ENCODE data around the gene TENM4. TPM values are rescaled to one million over a fixed set of nuclear protein-coding genes. Genes with fewer than 3 reads are reported as not detected.

TENM4 gene
- total and polyA plus RNA-seq, 4 experiments from 2014 or later: 0.25 to 0.28 TPM; not detected in 2

DNA sequence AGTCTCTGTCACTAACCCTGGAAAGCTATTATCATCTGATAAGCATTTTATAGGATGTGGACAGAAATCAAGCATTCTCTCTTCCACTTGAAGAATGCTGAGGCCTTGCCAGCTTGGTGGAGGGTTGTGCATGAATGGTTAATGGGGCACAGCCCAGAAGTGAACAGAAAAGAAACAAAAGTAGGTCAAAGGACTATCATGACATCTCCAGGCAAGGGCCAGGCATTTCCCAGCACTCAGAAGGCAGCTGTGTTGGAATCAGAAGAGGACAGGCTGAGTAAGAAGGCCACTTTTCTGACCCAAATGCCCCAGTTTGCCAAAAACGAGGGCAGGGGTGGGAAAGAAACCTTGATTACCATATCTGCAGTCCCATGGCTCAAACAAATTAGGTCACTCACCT, 12.4 kb downstream of the TENM4 start:
- intact Hi-C loops (cut with micrococcal nuclease): no loop called here
- no peak for DNase-seq

DNA sequence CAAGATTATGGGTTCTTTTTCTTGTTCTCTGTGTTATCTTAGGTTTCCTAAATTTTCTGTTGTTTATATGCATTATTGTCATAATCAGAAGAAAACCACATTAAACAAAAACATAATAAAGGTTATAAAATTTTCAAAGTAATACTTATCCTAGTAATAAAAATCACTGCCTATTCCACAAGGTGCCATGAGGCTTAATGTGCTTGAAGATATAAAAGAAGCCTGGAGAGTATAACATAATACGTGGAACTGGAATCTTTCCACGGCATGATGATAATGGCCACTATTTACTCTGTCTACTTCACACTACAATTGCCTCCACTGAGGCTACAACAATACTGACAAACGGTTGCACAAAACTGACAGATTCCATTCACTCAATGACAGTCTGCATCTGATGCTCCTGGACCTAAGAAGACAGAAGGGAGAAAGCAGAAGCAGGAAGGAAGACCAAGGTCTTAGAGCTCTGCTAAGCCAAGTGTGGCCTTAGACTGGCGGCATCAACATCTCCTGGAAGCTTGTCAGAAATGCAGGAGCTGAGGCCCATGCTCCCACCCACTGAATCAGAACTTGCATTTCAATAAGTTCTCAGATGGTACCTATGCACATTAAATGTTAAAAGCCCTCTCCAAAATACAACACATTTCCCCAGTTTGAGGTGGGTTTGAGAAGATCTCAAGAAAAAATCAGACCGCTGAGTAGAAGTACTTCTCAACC, 13.1 kb downstream of the TENM4 start:
- Histone ChIP-seq H3K27ac (ENCODE audit: low read depth, low read length) (no peak overlapping the region), H3K27me3 (ENCODE audit: insufficient read depth, low read length) (no peaks in the 10 kb centered on the region), H3K4me1 (ENCODE audit: insufficient read depth, low read length) (no peaks in the 10 kb centered on the region), H3K4me3 (ENCODE audit: low read length in 2 of 2) (no peak overlapping the region), H3K36me3 (ENCODE audit: insufficient read depth, low read length) (no peaks in the 10 kb centered on the region), H3K9me3 (ENCODE audit: control insufficient read depth in 1 of 2, low read length in 2 of 2) (no peaks in the 10 kb centered on the region)
- no peak overlapping the region for H3K27ac Mint-ChIP-seq
- H3K4me1 Mint-ChIP-seq: no peaks in the 10 kb centered on the region
- peaks cover 0 to 4% (median 3%) of the 10 kb centered on the region in 8 donors for H3K9me3 Mint-ChIP-seq
- POLR2A ChIA-PET (ENCODE audit: partially characterized antibody): no interaction called here
- CTCF ChIA-PET (ENCODE audit: partially characterized antibody): no interaction called here
- no peaks in the 10 kb centered on the region for H3K36me3 Mint-ChIP-seq
- peaks cover 0 to 1% of the 10 kb centered on the region in 2 donors for H3K27me3 Mint-ChIP-seq
- no peak for DNase-seq
- intact Hi-C loops (cut with micrococcal nuclease): no loop called here
- H3K4me3 Mint-ChIP-seq: no peak overlapping the region

More for the DNA sequence above, 12.4 kb downstream of the TENM4 start:
- H3K9me3 Mint-ChIP-seq: peaks cover 0 to 4% (median 3%) of the 10 kb centered on the region in 8 donors
- H3K4me1 Mint-ChIP-seq: no peaks in the 10 kb centered on the region
- Histone ChIP-seq H3K36me3 (ENCODE audit: insufficient read depth, low read length) (no peaks in the 10 kb centered on the region), H3K27me3 (ENCODE audit: insufficient read depth, low read length) (no peaks in the 10 kb centered on the region), H3K4me3 (ENCODE audit: low read length in 2 of 2) (no peak overlapping the region), H3K27ac (ENCODE audit: low read depth, low read length) (no peak overlapping the region), H3K9me3 (ENCODE audit: control insufficient read depth in 1 of 2, low read length in 2 of 2) (no peaks in the 10 kb centered on the region), H3K4me1 (ENCODE audit: insufficient read depth, low read length) (no peaks in the 10 kb centered on the region)
- ChIA-PET POLR2A (ENCODE audit: partially characterized antibody) (no interaction called here), CTCF (ENCODE audit: partially characterized antibody) (no interaction called here)
- H3K36me3 Mint-ChIP-seq: no peaks in the 10 kb centered on the region
- H3K27me3 Mint-ChIP-seq: peaks cover 0 to 3% of the 10 kb centered on the region in 2 donors
- no peak overlapping the region for H3K4me3 Mint-ChIP-seq
- no peak overlapping the region for H3K27ac Mint-ChIP-seq

DNA sequence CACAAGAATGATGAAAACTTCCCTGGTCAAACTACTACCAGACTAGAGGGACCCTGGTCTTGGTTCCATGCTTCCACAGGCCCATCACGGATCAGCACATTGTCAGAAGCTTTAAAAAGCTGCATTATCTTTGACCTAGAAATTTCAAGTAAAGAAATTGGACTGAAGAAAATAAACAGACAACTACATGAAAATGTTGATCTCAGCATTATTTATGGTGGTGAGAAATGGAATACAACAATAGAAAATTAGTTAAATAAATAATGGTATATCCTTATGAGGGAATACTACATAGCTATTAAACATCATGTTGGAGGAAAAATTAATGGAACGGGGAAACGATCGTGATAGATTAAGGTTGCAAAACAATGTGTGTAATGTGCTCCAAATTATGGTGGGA, 13.7 kb downstream of the TENM4 start:
- H3K36me3 ChIP-seq (ENCODE audit: insufficient read depth, low read length): no peaks in the 10 kb centered on the region
- no peak overlapping the region for H3K4me3 ChIP-seq (ENCODE audit: low read length in 2 of 2)
- intact Hi-C loops (cut with micrococcal nuclease): no loop called here
- Mint-ChIP-seq H3K4me1 (no peaks in the 10 kb centered on the region), H3K27ac (no peak overlapping the region), H3K27me3 (peaks cover 0 to 1% of the 10 kb centered on the region in 2 donors), H3K36me3 (no peaks in the 10 kb centered on the region), H3K4me3 (no peak overlapping the region), H3K9me3 (peaks cover 0 to 4% (median 3%) of the 10 kb centered on the region in 8 donors)
- no peaks in the 10 kb centered on the region for H3K9me3 ChIP-seq (ENCODE audit: control insufficient read depth in 1 of 2, low read length in 2 of 2)
- H3K27me3 ChIP-seq (ENCODE audit: insufficient read depth, low read length): no peaks in the 10 kb centered on the region
- CTCF ChIA-PET (ENCODE audit: partially characterized antibody): no interaction called here
- POLR2A ChIA-PET (ENCODE audit: partially characterized antibody): no interaction called here
- no peak for DNase-seq
- H3K27ac ChIP-seq (ENCODE audit: low read depth, low read length): no peak overlapping the region
- no peaks in the 10 kb centered on the region for H3K4me1 ChIP-seq (ENCODE audit: insufficient read depth, low read length)

DNA sequence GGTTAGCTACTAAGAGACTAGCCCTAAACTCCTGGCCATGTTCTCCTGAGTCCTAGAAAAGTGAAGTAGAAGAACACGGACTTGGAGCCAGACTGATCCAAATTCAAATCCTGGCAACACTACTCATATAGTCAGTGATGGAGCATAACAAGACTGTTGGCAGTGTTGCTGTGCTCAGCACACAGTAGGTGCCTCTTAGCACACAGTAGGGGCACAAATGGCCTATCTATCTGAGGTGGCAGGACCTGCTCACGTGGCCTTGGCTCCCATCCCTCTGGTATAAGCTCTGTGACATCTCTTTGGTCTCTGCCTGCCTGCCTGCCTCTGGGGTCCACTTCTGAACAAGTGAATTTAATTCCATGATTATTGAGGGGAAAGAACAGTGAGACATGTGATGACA, 15.4 kb downstream of the TENM4 start:
- no peak for DNase-seq
- H3K9me3 ChIP-seq (ENCODE audit: control insufficient read depth in 1 of 2, low read length in 2 of 2): no peaks in the 10 kb centered on the region
- H3K27me3 Mint-ChIP-seq: peaks cover 0 to 1% of the 10 kb centered on the region in 2 donors
- H3K36me3 ChIP-seq (ENCODE audit: insufficient read depth, low read length): no peaks in the 10 kb centered on the region
- H3K27me3 ChIP-seq (ENCODE audit: insufficient read depth, low read length): no peaks in the 10 kb centered on the region
- no peaks in the 10 kb centered on the region for H3K4me1 ChIP-seq (ENCODE audit: insufficient read depth, low read length)
- intact Hi-C loops (cut with micrococcal nuclease): no loop called here
- H3K9me3 Mint-ChIP-seq: peaks cover 0 to 8% (median 3%) of the 10 kb centered on the region in 8 donors
- H3K4me3 ChIP-seq (ENCODE audit: low read length in 2 of 2): no peak overlapping the region
- POLR2A ChIA-PET (ENCODE audit: partially characterized antibody): no interaction called here
- H3K27ac ChIP-seq (ENCODE audit: low read depth, low read length): no peak overlapping the region
- no peak overlapping the region for H3K4me3 Mint-ChIP-seq
- no peak overlapping the region for H3K27ac Mint-ChIP-seq
- CTCF ChIA-PET (ENCODE audit: partially characterized antibody): no interaction called here
- no peaks in the 10 kb centered on the region for H3K4me1 Mint-ChIP-seq
- no peaks in the 10 kb centered on the region for H3K36me3 Mint-ChIP-seq

DNA sequence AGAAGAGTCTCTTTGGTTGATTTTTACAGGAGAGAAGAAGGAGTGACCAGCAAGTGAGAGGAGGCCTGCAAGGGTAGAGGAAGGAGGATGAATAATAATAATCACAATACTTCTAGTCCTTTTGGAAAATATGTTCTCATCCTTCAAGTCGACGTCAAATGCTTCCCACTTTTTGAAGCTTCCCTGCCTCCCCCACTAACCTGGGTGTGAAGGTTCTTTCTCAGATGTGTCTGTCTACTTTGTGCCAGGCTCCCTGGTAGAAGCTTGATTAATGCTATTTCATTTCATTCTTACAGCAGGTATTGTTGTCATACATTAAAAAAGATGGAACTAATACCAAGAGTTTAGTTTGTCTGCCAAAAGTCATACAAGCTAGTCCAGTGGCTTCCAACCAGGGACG, 17.1 kb downstream of the TENM4 start:
- ChIA-PET POLR2A (ENCODE audit: partially characterized antibody) (no interaction called here), CTCF (ENCODE audit: partially characterized antibody) (no interaction called here)
- no peak for DNase-seq
- no peaks in the 10 kb centered on the region for H3K4me1 Mint-ChIP-seq
- no peak overlapping the region for H3K27ac Mint-ChIP-seq
- Histone ChIP-seq H3K27ac (ENCODE audit: low read depth, low read length) (no peak overlapping the region), H3K9me3 (ENCODE audit: control insufficient read depth in 1 of 2, low read length in 2 of 2) (no peaks in the 10 kb centered on the region), H3K36me3 (ENCODE audit: insufficient read depth, low read length) (no peaks in the 10 kb centered on the region), H3K27me3 (ENCODE audit: insufficient read depth, low read length) (no peaks in the 10 kb centered on the region), H3K4me3 (ENCODE audit: low read length in 2 of 2) (no peak overlapping the region), H3K4me1 (ENCODE audit: insufficient read depth, low read length) (no peaks in the 10 kb centered on the region)
- no peak overlapping the region for H3K4me3 Mint-ChIP-seq
- intact Hi-C loops (cut with micrococcal nuclease): no loop called here
- peaks cover 0 to 8% (median 3%) of the 10 kb centered on the region in 8 donors for H3K9me3 Mint-ChIP-seq
- no peaks in the 10 kb centered on the region for H3K27me3 Mint-ChIP-seq
- no peaks in the 10 kb centered on the region for H3K36me3 Mint-ChIP-seq

DNA sequence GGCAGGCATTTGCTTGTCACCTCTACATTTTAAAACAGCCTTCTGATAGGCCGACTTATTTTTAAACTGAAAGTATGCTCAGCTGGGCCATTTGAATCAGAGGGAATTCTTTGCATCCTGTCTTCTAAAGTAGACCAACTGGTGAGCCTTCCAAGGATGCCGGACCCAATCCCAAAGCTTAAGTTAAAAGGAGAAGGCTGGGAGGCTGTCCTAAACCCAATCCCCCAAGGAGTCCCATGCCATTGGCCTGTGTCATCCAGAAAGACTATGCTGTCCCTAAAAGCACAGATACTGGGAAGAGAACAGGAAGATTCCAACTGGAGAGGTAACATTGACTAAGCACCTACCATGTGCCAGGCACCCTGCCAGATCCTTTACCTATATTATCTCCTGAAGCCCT, 18.0 kb downstream of the TENM4 start:
- H3K9me3 Mint-ChIP-seq: peaks cover 0 to 8% (median 3%) of the 10 kb centered on the region in 8 donors
- ChIA-PET POLR2A (ENCODE audit: partially characterized antibody) (no interaction called here), CTCF (ENCODE audit: partially characterized antibody) (no interaction called here)
- H3K4me1 Mint-ChIP-seq: no peaks in the 10 kb centered on the region
- Histone ChIP-seq H3K27me3 (ENCODE audit: insufficient read depth, low read length) (no peaks in the 10 kb centered on the region), H3K36me3 (ENCODE audit: insufficient read depth, low read length) (no peaks in the 10 kb centered on the region), H3K27ac (ENCODE audit: low read depth, low read length) (no peak overlapping the region), H3K9me3 (ENCODE audit: control insufficient read depth in 1 of 2, low read length in 2 of 2) (no peaks in the 10 kb centered on the region), H3K4me3 (ENCODE audit: low read length in 2 of 2) (no peak overlapping the region), H3K4me1 (ENCODE audit: insufficient read depth, low read length) (no peaks in the 10 kb centered on the region)
- no peaks in the 10 kb centered on the region for H3K36me3 Mint-ChIP-seq
- no peak overlapping the region for H3K4me3 Mint-ChIP-seq
- intact Hi-C loops (cut with micrococcal nuclease): no loop called here
- no peaks in the 10 kb centered on the region for H3K27me3 Mint-ChIP-seq
- DNase-seq: no peak
- no peak overlapping the region for H3K27ac Mint-ChIP-seq

DNA sequence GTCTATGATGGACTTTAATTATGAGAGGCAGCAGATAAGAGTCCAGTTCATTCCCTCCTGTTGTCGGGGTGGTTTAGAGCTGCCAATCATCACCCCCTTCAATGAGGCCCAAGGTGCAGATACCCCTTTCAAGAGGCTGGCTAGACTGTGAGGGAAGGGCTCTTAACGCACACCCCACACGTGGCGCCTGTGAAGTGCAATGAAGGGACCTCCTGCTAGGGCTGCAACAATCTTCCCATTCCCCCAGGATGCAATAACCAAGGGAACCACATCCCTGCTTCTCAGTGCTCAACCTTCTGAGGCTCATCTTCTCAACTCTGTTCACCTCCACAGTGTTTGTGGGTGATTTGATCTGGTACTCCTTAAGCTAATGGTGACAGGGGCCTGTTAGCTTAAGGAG, 19.0 kb downstream of the TENM4 start:
- H3K4me1 ChIP-seq (ENCODE audit: insufficient read depth, low read length): no peaks in the 10 kb centered on the region
- Mint-ChIP-seq H3K4me3 (no peak overlapping the region), H3K36me3 (no peaks in the 10 kb centered on the region), H3K27me3 (no peaks in the 10 kb centered on the region), H3K27ac (no peak overlapping the region), H3K9me3 (peaks cover 0 to 8% (median 2%) of the 10 kb centered on the region in 8 donors), H3K4me1 (no peaks in the 10 kb centered on the region)
- intact Hi-C loops (cut with micrococcal nuclease): no loop called here
- no peaks in the 10 kb centered on the region for H3K27me3 ChIP-seq (ENCODE audit: insufficient read depth, low read length)
- POLR2A ChIA-PET (ENCODE audit: partially characterized antibody): no interaction called here
- no peak for DNase-seq
- CTCF ChIA-PET (ENCODE audit: partially characterized antibody): no interaction called here
- no peak overlapping the region for H3K27ac ChIP-seq (ENCODE audit: low read depth, low read length)
- H3K9me3 ChIP-seq (ENCODE audit: control insufficient read depth in 1 of 2, low read length in 2 of 2): no peaks in the 10 kb centered on the region
- H3K36me3 ChIP-seq (ENCODE audit: insufficient read depth, low read length): no peaks in the 10 kb centered on the region
- H3K4me3 ChIP-seq (ENCODE audit: low read length in 2 of 2): no peak overlapping the region

DNA sequence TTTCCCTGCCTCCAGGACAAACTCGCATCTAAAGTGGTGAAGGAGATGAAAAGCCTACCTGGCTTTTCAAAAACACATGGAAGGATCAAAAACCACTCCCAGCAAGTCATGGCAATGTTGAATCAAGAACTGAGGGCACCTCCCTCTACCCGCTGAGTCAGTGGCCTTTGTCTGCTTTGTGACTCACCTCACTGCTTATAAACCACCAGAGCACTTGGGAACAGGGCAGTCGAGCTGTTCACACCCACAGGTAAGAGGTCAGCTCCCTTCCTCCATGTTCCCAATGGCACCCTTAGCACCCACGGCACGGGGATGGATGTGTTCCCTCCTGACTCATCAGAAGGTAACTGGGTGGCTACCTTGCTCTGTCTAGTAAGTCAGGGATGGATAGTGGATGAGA, 21.7 kb downstream of the TENM4 start:
- ChIA-PET POLR2A (ENCODE audit: partially characterized antibody) (no interaction called here), CTCF (ENCODE audit: partially characterized antibody) (no interaction called here)
- H3K4me3 ChIP-seq (ENCODE audit: low read length in 2 of 2): no peak overlapping the region
- H3K36me3 ChIP-seq (ENCODE audit: insufficient read depth, low read length): no peaks in the 10 kb centered on the region
- Mint-ChIP-seq H3K36me3 (no peaks in the 10 kb centered on the region), H3K4me1 (no peaks in the 10 kb centered on the region), H3K27ac (no peak overlapping the region), H3K9me3 (peaks cover 0 to 10% (median 2%) of the 10 kb centered on the region in 8 donors), H3K4me3 (no peak overlapping the region), H3K27me3 (no peaks in the 10 kb centered on the region)
- DNase-seq: no peak
- H3K27ac ChIP-seq (ENCODE audit: low read depth, low read length): no peak overlapping the region
- H3K9me3 ChIP-seq (ENCODE audit: control insufficient read depth in 1 of 2, low read length in 2 of 2): no peaks in the 10 kb centered on the region
- intact Hi-C loops (cut with micrococcal nuclease): no loop called here
- H3K4me1 ChIP-seq (ENCODE audit: insufficient read depth, low read length): no peaks in the 10 kb centered on the region
- H3K27me3 ChIP-seq (ENCODE audit: insufficient read depth, low read length): no peaks in the 10 kb centered on the region

Measured in CD4-positive, alpha-beta memory T cell (primary cell).